A673 (cell line): ENCODE data around the gene KRT76. TPM values are rescaled to one million over a fixed set of nuclear protein-coding genes. Genes with fewer than 3 reads are reported as not detected.

Source experiments
- BruUV-seq: library from RNA; stranded (reverse); fragments of 400-500 nt; replicated peaks from 2 replicates; lab custom pipeline; 2021; lab: Mats Ljungman, UMichigan
- CTCF ChIA-PET: fragments of 300-600 bp; sonication (Branson Sonifier 250); formaldehyde crosslinking; loops from one replicate; lab custom pipeline; 2022; ENCODE audit warnings: antibody characterized with exemption; lab: Charles Lee
- POLR2A ChIA-PET: fragments of 300-600 bp; sonication (Branson Sonifier 250); formaldehyde crosslinking; loops from one replicate; lab custom pipeline; 2022; ENCODE audit warnings: antibody characterized with exemption; ENCODE audit not compliant: low non-redundant PET; lab: Charles Lee
- DNase-seq: peaks from one replicate; pipeline ENCODE4 v3.0.0-alpha.2; 2015; ENCODE audit warnings: low spot score
- H3K27ac ChIP-seq: fragments of 200-600 bp; sonication (generic); 2 replicates; pipeline ENCODE4 v1.5.1; 2016; ENCODE audit warnings: mixed run types, low read depth, mild to moderate bottlenecking, mixed read lengths, antibody characterized with exemption, low read length; ENCODE audit not compliant: poor library complexity, severe bottlenecking
- H3K27me3 ChIP-seq: fragments of 200-600 bp; sonication (generic); replicated peaks from 2 replicates; pipeline ENCODE4 v1.6.1; 2017; ENCODE audit warnings: mixed run types, low read depth, mild to moderate bottlenecking, mixed read lengths, antibody characterized with exemption, low read length; ENCODE audit not compliant: insufficient read depth, poor library complexity
- H3K36me3 ChIP-seq: fragments of 200-600 bp; sonication (generic); 2 replicates; pipeline ENCODE4 v1.6.1; 2016; ENCODE audit warnings: mixed run types, mild to moderate bottlenecking, mixed read lengths, antibody characterized with exemption, low read length; ENCODE audit not compliant: insufficient read depth, poor library complexity, severe bottlenecking
- H3K4me1 ChIP-seq: fragments of 200-600 bp; sonication (generic); 2 replicates; pipeline ENCODE4 v1.6.1; 2017; ENCODE audit warnings: mixed run types, mild to moderate bottlenecking, mixed read lengths, antibody characterized with exemption, low read length; ENCODE audit not compliant: insufficient read depth, poor library complexity, severe bottlenecking
- H3K4me3 ChIP-seq: fragments of 200-600 bp; sonication (generic); 2 replicates; pipeline ENCODE4 v1.5.1; 2016; ENCODE audit warnings: low read depth, mixed run types, mild to moderate bottlenecking, mixed read lengths, low read length; ENCODE audit not compliant: poor library complexity, severe bottlenecking
- H3K9me3 ChIP-seq: fragments of 200-600 bp; sonication (generic); 2 replicates; pipeline ENCODE4 v1.6.1; 2016; ENCODE audit warnings: mixed run types, low read depth, mild to moderate bottlenecking, mixed read lengths, antibody characterized with exemption, low read length; ENCODE audit not compliant: poor library complexity, severe bottlenecking
- CTCF ChIP-seq: fragments of 300-800, 200-600 bp; sonication (generic); conservative IDR thresholded peaks from 2 replicates; pipeline ENCODE4 v1.5.1; 2017; ENCODE audit warnings: low read depth, mild to moderate bottlenecking, antibody characterized with exemption, low read length, moderate library complexity, mixed read lengths
- EZH2 ChIP-seq: fragments of 200-600 bp; sonication (generic); IDR thresholded peaks from 2 replicates; pipeline ENCODE4 v1.6.1; 2017; ENCODE audit warnings: borderline replicate concordance, low read depth, mild to moderate bottlenecking, mixed read lengths, antibody characterized with exemption, low read length; ENCODE audit not compliant: poor library complexity, severe bottlenecking
- intact Hi-C: fragments of 100-400 bp; cut with micrococcal nuclease; formaldehyde crosslinking; loops from one replicate; pipeline ENCODE4 v1.10.0; 2022; ENCODE audit not compliant: unreplicated experiment
- total RNA-seq: library from RNA; stranded (reverse); gene quantifications from 2 replicates; pipeline ENCODE4 v1.2.3, GENCODE V29; 2021

KRT76 gene
- total RNA-seq, 1 experiment from 2014 or later, result not detected

- TF ChIP-seq CTCF (no peak), EZH2 (no peak)
- POLR2A ChIA-PET, result no interaction called here
- no peaks in the 10 kb centered on the region for H3K36me3 ChIP-seq
- no peak overlapping the region for H3K27ac ChIP-seq
- no peak overlapping the region for H3K4me3 ChIP-seq
- CTCF ChIA-PET, result no interaction called here
- intact Hi-C loops, result no loop called here
- DNase-seq, result no peak
- BruUV-seq, result no TSS peak
- no peaks in the 10 kb centered on the region for H3K27me3 ChIP-seq
- no peaks in the 10 kb centered on the region for H3K9me3 ChIP-seq
- H3K4me1 ChIP-seq, result peaks cover 28% of the 10 kb centered on the region
Measured at GRCh38 chr12:52801773-52802172, 24.6 kb upstream of the KRT76 start.

GRCh38 chr12:52800259-52800917 lies 23.2 kb upstream of the KRT76 start:
- BruUV-seq, result no TSS peak
- peaks cover 27% of the 10 kb centered on the region for H3K4me1 ChIP-seq
- intact Hi-C loops, result no loop called here
- ChIA-PET CTCF (no interaction called here), POLR2A (interaction anchor here (0.7 kb wide), 1 partner anchor 531 kb away, joined by 5 read pairs; no protein-coding TSS in a partner anchor)
- TF ChIP-seq CTCF (no peak), EZH2 (no peak)
- H3K36me3 ChIP-seq, result no peaks in the 10 kb centered on the region
- H3K27me3 ChIP-seq, result no peaks in the 10 kb centered on the region
- no peak overlapping the region for H3K4me3 ChIP-seq
- no peak overlapping the region for H3K27ac ChIP-seq
- DNase-seq, result no peak
- H3K9me3 ChIP-seq, result no peaks in the 10 kb centered on the region

- peaks cover 21% of the 10 kb centered on the region for H3K4me1 ChIP-seq
- intact Hi-C loops, result no loop called here
- no peaks in the 10 kb centered on the region for H3K27me3 ChIP-seq
- H3K4me3 ChIP-seq, result no peak overlapping the region
- ChIA-PET POLR2A (no interaction called here), CTCF (no interaction called here)
- no peaks in the 10 kb centered on the region for H3K36me3 ChIP-seq
- H3K9me3 ChIP-seq, result no peaks in the 10 kb centered on the region
- TF ChIP-seq EZH2 (no peak), CTCF (no peak)
- no peak overlapping the region for H3K27ac ChIP-seq
- DNase-seq, result no peak
- no TSS peak for BruUV-seq
Measured at GRCh38 chr12:52799505-52800211, 22.5 kb upstream of the KRT76 start.
